GM12865 (cell line): ENCODE results near the gene HINT2.
A peak's percentile ranks its signal among the peaks of the same experiment; 100 is the strongest.

Source experiments
- DNase-seq: peaks from one replicate; pipeline ENCODE4 v3.0.0; 2010; ENCODE audit warnings: low read depth
- H3K4me3 ChIP-seq: 2 replicates; pipeline ENCODE4 v1.5.1; 2011; ENCODE audit warnings: mild to moderate bottlenecking, low read depth, low read length, control low read depth
- CTCF ChIP-seq: IDR thresholded peaks from 2 replicates; pipeline ENCODE4 v1.5.1; 2011; ENCODE audit warnings: low read length, control low read depth, low read depth, inconsistent platforms; ENCODE audit not compliant: insufficient read depth; ENCODE audit errors: missing control alignments

HINT2 gene

DNA sequence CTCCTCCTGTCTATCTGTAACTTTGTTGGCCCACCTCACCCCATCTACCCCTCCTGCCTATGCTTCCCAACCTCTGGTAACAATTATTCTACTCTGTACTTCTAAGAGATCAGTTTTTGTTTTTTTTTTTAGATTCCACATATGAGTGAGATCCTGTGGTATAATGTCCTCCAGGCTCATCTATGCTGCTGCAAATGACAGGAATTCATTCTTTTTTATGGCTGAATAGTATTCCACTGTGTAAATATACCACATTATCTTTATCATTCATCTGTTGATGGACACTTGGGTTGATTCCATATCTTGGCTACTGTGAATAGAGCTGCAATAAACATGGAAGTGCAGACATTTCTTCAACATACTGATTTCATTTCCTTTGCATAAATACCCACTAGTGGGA, 31.4 kb downstream of the HINT2 start:
- no peak for DNase-seq
- no peak for TF ChIP-seq CTCF
- no peak overlapping the region for H3K4me3 ChIP-seq

- TF ChIP-seq CTCF = no peak
- no peak for DNase-seq
- no peak overlapping the region for H3K4me3 ChIP-seq
Observed at GRCh38 chr9:35781066-35781465, 33.8 kb downstream of the HINT2 start.

- TF ChIP-seq CTCF = no peak
- H3K4me3 ChIP-seq = no peak overlapping the region
- DNase-seq = no peak
Observed at GRCh38 chr9:35778496-35778895, 36.3 kb downstream of the HINT2 start.

DNA sequence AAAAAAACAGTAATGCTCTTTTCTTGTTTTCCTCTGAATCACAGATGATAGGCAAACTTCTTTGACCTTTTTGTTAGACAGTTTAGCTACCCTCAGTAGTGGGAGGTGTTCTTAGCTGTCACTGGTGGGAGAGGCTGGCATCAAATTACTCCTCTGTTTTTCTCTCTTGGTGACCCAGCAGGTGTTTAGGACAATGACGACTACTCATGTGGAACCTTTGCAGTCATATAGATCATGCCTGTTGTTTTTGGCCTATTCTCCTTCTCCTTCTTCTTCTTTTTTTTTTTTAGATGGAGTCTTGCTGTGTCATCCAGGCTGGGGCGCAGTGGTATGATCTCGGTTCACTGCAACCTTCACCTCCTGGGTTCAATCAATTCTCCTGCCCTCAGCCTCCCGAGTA, 38.8 kb downstream of the HINT2 start:
- TF ChIP-seq CTCF = no peak
- H3K4me3 ChIP-seq = no peak overlapping the region
- DNase-seq = peak; percentile 46

DNA sequence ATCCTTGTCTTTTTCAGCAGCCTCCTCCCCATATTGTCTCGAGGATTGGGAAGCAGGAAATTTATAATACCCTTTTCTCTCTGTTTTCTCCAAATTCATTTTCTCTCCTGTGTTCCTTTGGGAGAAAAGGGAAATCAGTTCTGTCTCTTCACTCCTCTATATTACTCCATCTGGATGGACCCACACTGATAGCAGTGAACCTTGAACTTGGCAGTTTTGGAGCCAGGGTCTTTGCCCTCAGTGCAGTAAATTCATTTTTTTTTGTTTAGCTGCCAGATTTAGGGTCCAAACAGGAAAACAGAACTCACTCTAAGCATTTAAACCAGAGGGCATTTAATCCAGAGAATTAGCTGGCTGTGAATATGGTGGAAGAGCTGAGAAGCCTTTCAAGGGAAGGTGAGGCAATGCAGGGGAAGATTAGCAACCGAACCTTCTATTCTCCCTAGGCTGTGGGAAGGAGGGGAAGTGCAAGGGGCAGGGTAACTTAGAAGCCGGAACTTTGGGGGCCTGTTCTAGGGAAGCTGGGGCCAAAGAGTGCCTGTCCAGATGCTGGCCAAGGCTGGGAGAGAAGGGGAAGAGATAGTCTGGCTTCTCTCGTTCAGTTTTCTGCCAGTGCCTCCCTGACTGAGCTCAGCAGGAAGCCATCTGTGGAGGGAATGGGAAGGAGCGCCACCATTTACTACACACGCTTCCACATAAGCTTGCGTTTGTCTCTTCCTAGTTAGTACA, 39.8 kb downstream of the HINT2 start:
- no peak for TF ChIP-seq CTCF
- no peak overlapping the region for H3K4me3 ChIP-seq
- no peak for DNase-seq

DNA sequence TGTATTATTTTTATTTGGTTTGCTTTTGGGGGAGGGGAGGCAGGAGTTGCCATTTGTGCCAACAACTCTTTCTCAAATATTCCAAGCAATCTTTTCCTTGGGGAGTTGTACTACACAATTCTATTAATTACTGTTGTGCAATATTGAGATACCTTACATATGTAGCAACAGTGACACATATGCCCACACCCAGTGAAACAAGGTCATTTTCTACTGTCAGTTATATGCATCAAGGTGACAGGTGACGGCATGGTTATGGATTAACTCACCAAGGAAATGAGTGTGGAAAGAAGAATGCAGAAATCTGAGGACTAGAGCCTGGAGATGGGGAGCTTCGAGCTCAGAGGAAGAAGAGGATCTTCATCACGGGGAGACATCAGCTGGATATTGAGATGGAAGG, 42.9 kb downstream of the HINT2 start:
- no peak for DNase-seq
- no peak for TF ChIP-seq CTCF
- H3K4me3 ChIP-seq = no peak overlapping the region

DNA sequence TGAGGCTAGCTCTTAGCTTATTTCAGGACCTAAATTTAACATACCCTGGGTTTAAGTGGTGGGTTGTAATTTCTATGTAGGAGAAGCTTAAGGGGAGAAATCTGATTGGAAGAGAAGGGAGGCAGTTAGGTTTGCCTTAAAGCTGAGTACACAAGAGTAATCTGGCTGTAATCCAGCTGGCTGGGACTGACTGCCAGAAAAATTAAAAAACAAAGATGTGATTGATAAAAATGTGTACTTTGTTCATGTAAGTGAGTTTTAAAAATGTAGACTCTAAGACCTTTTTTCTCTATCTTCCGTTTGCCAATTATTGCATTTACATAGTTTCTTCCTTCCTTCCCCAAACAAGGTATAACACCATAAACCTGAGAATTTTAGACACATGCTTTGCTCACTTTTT, 43.3 kb downstream of the HINT2 start:
- no peak for TF ChIP-seq CTCF
- no peak overlapping the region for H3K4me3 ChIP-seq
- no peak for DNase-seq
